HEK293 (cell line): ENCODE data around the gene SPARC.

ENCODE experiments used
- GLI2 ChIP-seq: fragments of 450-650 bp; formaldehyde crosslinking; IDR thresholded peaks from 2 replicates; pipeline ENCODE4; 2017; ENCODE audit warnings: missing biosample characterization, missing genetic modification characterization, low read depth, borderline replicate concordance
- YY2 ChIP-seq: fragments of 450-650 bp; formaldehyde crosslinking; IDR thresholded peaks from 2 replicates; pipeline ENCODE4 v1.5.1; 2016; ENCODE audit warnings: missing biosample characterization, missing genetic modification characterization
- ZBTB17 ChIP-seq: fragments of 450-650 bp; formaldehyde crosslinking; IDR thresholded peaks from 2 replicates; pipeline ENCODE4 v1.5.1; 2016; ENCODE audit warnings: missing biosample characterization, missing genetic modification characterization
- ZFP37 ChIP-seq: fragments of 450-650 bp; formaldehyde crosslinking; IDR thresholded peaks from 2 replicates; pipeline ENCODE4 v1.5.1; 2016; ENCODE audit warnings: missing biosample characterization, missing genetic modification characterization
- ZFP41 ChIP-seq: fragments of 450-650 bp; formaldehyde crosslinking; IDR thresholded peaks from 2 replicates; pipeline ENCODE4 v1.5.1; 2016; ENCODE audit warnings: missing biosample characterization, missing genetic modification characterization, borderline replicate concordance
- ZNF121 ChIP-seq: fragments of 450-650 bp; formaldehyde crosslinking; IDR thresholded peaks from 2 replicates; pipeline ENCODE4 v1.5.1; 2016; ENCODE audit warnings: missing biosample characterization, missing genetic modification characterization
- ZNF169 ChIP-seq: fragments of 450-650 bp; formaldehyde crosslinking; IDR thresholded peaks from 2 replicates; pipeline ENCODE4 v1.5.1; 2016; ENCODE audit warnings: missing biosample characterization, missing genetic modification characterization
- ZNF221 ChIP-seq: fragments of 450-650 bp; formaldehyde crosslinking; IDR thresholded peaks from 2 replicates; pipeline ENCODE4 v1.5.1; 2017; ENCODE audit warnings: missing biosample characterization, missing genetic modification characterization, borderline replicate concordance
- ZNF24 ChIP-seq: fragments of 450-650 bp; formaldehyde crosslinking; IDR thresholded peaks from 2 replicates; pipeline ENCODE4 v1.5.1; 2016; ENCODE audit warnings: missing biosample characterization, missing genetic modification characterization
- ZNF302 ChIP-seq: fragments of 450-650 bp; formaldehyde crosslinking; IDR thresholded peaks from 2 replicates; pipeline ENCODE4 v1.5.1; 2016; ENCODE audit warnings: missing biosample characterization, missing genetic modification characterization, low read depth
- ZNF394 ChIP-seq: fragments of 450-650 bp; formaldehyde crosslinking; IDR thresholded peaks from 2 replicates; pipeline ENCODE4 v1.5.1; 2016; ENCODE audit warnings: missing biosample characterization, missing genetic modification characterization, mild to moderate bottlenecking, moderate library complexity, borderline replicate concordance
- ZNF501 ChIP-seq: fragments of 450-650 bp; formaldehyde crosslinking; IDR thresholded peaks from 2 replicates; pipeline ENCODE4 v1.5.1; 2016; ENCODE audit warnings: missing biosample characterization, missing genetic modification characterization
- ZNF654 ChIP-seq: fragments of 450-650 bp; formaldehyde crosslinking; IDR thresholded peaks from 2 replicates; pipeline ENCODE4 v1.5.1; 2016; ENCODE audit warnings: low read depth, missing biosample characterization, missing genetic modification characterization
- ZNF843 ChIP-seq: fragments of 450-650 bp; formaldehyde crosslinking; IDR thresholded peaks from 2 replicates; pipeline ENCODE4 v1.5.1; 2016; ENCODE audit warnings: missing biosample characterization, missing genetic modification characterization
- TF ChIP-seq, protein P1 (sequence below): fragments of 450-650 bp; formaldehyde crosslinking; IDR thresholded peaks from 2 replicates; pipeline ENCODE4 v1.5.1; 2016; ENCODE audit warnings: missing biosample characterization, missing genetic modification characterization, low read depth
- TF ChIP-seq, protein P2 (sequence below): fragments of 450-650 bp; formaldehyde crosslinking; optimal IDR thresholded peaks from 2 replicates; pipeline ENCODE3; 2016; ENCODE audit warnings: missing biosample characterization, mild to moderate bottlenecking, missing genetic modification characterization
- TF ChIP-seq, protein P3 (sequence below): fragments of 450-650 bp; formaldehyde crosslinking; IDR thresholded peaks from 2 replicates; pipeline ENCODE4 v1.5.1; 2016; ENCODE audit warnings: missing biosample characterization, missing genetic modification characterization
- TF ChIP-seq, protein P4 (sequence below): fragments of 450-650 bp; formaldehyde crosslinking; IDR thresholded peaks from 2 replicates; pipeline ENCODE4 v1.5.1; 2016; ENCODE audit warnings: missing biosample characterization, missing genetic modification characterization
- TF ChIP-seq, protein P5 (sequence below): fragments of 450-650 bp; formaldehyde crosslinking; IDR thresholded peaks from 2 replicates; pipeline ENCODE4 v1.5.1; 2017; ENCODE audit warnings: missing biosample characterization, missing genetic modification characterization

Gene SPARC

DNA sequence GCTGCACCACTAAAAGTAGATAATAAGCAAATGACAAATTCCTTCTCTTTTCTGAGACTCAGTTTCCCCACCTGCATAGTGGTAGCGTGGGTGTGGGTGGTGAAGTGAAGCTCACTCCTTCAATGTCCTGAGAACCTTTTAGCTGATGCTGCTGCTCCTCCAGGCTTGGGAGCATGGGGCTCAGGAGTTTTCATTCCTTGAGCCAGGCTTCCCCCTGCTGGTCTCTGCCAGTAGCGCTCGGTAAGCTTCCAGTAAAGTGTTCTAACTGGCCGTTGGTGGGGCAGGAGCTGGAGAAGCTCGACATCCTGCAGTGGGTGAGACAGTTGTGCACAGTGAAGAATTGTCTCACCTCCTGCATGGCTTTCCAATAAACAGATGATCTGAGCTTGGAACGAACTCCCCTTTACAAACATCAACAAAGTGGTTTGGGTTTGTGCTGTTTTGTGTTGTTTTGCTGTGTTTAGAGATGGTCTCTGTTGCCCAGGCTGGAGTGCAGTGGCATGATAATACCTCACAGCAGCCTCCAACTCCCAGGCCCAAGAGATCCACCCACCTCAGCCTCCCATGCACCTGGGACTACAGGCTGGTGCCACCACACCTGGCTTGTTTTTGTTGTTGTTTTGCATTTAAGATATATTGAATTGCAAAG lies 34.6 kb downstream of the SPARC start (continued):
- TF ChIP-seq, protein P1, sequence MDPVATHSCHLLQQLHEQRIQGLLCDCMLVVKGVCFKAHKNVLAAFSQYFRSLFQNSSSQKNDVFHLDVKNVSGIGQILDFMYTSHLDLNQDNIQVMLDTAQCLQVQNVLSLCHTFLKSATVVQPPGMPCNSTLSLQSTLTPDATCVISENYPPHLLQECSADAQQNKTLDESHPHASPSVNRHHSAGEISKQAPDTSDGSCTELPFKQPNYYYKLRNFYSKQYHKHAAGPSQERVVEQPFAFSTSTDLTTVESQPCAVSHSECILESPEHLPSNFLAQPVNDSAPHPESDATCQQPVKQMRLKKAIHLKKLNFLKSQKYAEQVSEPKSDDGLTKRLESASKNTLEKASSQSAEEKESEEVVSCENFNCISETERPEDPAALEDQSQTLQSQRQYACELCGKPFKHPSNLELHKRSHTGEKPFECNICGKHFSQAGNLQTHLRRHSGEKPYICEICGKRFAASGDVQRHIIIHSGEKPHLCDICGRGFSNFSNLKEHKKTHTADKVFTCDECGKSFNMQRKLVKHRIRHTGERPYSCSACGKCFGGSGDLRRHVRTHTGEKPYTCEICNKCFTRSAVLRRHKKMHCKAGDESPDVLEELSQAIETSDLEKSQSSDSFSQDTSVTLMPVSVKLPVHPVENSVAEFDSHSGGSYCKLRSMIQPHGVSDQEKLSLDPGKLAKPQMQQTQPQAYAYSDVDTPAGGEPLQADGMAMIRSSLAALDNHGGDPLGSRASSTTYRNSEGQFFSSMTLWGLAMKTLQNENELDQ (tag by site-specific recombination), result no peak
- TF ChIP-seq, protein P2, sequence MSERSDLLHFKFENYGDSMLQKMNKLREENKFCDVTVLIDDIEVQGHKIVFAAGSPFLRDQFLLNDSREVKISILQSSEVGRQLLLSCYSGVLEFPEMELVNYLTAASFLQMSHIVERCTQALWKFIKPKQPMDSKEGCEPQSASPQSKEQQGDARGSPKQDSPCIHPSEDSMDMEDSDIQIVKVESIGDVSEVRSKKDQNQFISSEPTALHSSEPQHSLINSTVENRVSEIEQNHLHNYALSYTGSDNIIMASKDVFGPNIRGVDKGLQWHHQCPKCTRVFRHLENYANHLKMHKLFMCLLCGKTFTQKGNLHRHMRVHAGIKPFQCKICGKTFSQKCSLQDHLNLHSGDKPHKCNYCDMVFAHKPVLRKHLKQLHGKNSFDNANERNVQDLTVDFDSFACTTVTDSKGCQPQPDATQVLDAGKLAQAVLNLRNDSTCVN (tag by site-specific recombination), result no peak
- no peak for TF ChIP-seq ZNF24
- no peak for TF ChIP-seq ZNF221 (tag by site-specific recombination)
- TF ChIP-seq ZFP37 (tag by site-specific recombination), result no peak
- 0 out of 2 replicates have a peak, but pooled peaks have one; percentile 36 for TF ChIP-seq ZBTB17 (tag by site-specific recombination)
- no peak for TF ChIP-seq ZFP41 (tag by site-specific recombination)
- no peak for TF ChIP-seq ZNF121 (tag by site-specific recombination)
- TF ChIP-seq ZNF501 (tag by site-specific recombination), result no peak
- 0 out of 2 replicates have a peak, but pooled peaks have one; percentile 28 for TF ChIP-seq ZNF394
- no peak for TF ChIP-seq GLI2 (tag by site-specific recombination)
- no peak for TF ChIP-seq YY2
- TF ChIP-seq ZNF302, result no peak
- TF ChIP-seq, protein P3, sequence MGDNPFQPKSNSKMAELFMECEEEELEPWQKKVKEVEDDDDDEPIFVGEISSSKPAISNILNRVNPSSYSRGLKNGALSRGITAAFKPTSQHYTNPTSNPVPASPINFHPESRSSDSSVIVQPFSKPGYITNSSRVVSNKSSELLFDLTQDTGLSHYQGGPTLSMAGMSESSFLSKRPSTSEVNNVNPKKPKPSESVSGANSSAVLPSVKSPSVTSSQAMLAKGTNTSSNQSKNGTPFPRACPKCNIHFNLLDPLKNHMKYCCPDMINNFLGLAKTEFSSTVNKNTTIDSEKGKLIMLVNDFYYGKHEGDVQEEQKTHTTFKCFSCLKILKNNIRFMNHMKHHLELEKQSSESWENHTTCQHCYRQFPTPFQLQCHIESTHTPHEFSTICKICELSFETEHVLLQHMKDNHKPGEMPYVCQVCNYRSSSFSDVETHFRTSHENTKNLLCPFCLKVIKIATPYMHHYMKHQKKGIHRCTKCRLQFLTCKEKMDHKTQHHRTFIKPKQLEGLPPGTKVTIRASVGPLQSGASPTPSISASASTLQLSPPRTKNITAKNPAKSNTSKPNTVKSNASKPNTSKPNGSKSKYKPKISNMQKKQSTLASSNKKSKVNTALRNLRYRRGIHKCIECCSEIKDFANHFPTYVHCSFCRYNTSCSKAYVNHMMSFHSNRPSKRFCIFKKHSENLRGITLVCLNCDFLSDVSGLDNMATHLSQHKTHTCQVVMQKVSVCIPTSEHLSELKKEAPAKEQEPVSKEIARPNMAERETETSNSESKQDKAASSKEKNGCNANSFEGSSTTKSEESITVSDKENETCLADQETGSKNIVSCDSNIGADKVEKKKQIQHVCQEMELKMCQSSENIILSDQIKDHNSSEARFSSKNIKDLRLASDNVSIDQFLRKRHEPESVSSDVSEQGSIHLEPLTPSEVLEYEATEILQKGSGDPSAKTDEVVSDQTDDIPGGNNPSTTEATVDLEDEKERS (tag by site-specific recombination), result no peak
- TF ChIP-seq, protein P4, sequence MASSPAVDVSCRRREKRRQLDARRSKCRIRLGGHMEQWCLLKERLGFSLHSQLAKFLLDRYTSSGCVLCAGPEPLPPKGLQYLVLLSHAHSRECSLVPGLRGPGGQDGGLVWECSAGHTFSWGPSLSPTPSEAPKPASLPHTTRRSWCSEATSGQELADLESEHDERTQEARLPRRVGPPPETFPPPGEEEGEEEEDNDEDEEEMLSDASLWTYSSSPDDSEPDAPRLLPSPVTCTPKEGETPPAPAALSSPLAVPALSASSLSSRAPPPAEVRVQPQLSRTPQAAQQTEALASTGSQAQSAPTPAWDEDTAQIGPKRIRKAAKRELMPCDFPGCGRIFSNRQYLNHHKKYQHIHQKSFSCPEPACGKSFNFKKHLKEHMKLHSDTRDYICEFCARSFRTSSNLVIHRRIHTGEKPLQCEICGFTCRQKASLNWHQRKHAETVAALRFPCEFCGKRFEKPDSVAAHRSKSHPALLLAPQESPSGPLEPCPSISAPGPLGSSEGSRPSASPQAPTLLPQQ (tag by site-specific recombination), result no peak
- TF ChIP-seq ZNF654 (tag by site-specific recombination), result peak; percentile 86
- no peak for TF ChIP-seq ZNF169 (tag by site-specific recombination)
- TF ChIP-seq, protein P5, sequence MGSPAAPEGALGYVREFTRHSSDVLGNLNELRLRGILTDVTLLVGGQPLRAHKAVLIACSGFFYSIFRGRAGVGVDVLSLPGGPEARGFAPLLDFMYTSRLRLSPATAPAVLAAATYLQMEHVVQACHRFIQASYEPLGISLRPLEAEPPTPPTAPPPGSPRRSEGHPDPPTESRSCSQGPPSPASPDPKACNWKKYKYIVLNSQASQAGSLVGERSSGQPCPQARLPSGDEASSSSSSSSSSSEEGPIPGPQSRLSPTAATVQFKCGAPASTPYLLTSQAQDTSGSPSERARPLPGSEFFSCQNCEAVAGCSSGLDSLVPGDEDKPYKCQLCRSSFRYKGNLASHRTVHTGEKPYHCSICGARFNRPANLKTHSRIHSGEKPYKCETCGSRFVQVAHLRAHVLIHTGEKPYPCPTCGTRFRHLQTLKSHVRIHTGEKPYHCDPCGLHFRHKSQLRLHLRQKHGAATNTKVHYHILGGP, result no peak
- TF ChIP-seq ZNF843 (tag by site-specific recombination), result no peak
